HEK293T (cell line): Measurements from ENCODE around the gene DUSP3.

Experiments
- CTCF ChIA-PET: fragments of 350-600 bp; formaldehyde crosslinking; extraction: SDS; loops from one replicate; lab custom pipeline; 2021; ENCODE audit warnings: antibody characterized with exemption, inconsistent platforms; lab: Yijun Ruan, JAX
- POLR2A ChIA-PET: fragments of 350-600 bp; formaldehyde crosslinking; extraction: SDS; loops from one replicate; lab custom pipeline; 2020; ENCODE audit warnings: antibody characterized with exemption, inconsistent platforms; lab: Yijun Ruan, JAX
- DNase-seq: peaks from one replicate; pipeline ENCODE4 v3.0.0; 2012; ENCODE audit warnings: mixed read lengths; ENCODE audit errors: extremely low spot score
- ARNT ChIP-seq: fragments of 450-650 bp; IDR thresholded peaks from 2 replicates; pipeline ENCODE4 v1.6.1; 2017; ENCODE audit warnings: mild to moderate bottlenecking
- BHLHE40 ChIP-seq: fragments of 450-650 bp; IDR thresholded peaks from 2 replicates; pipeline ENCODE4 v1.6.1; 2016; ENCODE audit warnings: mild to moderate bottlenecking, moderate library complexity, borderline replicate concordance
- CTBP1 ChIP-seq: fragments of 450-650 bp; IDR thresholded peaks from 2 replicates; pipeline ENCODE4 v1.6.1; 2016; ENCODE audit warnings: borderline replicate concordance
- ELF4 ChIP-seq: fragments of 450-650 bp; IDR thresholded peaks from 2 replicates; pipeline ENCODE4 v1.6.1; 2017; ENCODE audit warnings: antibody characterized with exemption
- FOXA1 ChIP-seq: fragments of 450-650 bp; IDR thresholded peaks from 2 replicates; pipeline ENCODE4 v1.6.1; 2016; ENCODE audit warnings: mild to moderate bottlenecking
- FOXK2 ChIP-seq: fragments of 450-650 bp; IDR thresholded peaks from 2 replicates; pipeline ENCODE4 v1.6.1; 2016; ENCODE audit warnings: mild to moderate bottlenecking
- FOXM1 ChIP-seq: fragments of 450-650 bp; IDR thresholded peaks from 2 replicates; pipeline ENCODE4 v1.6.1; 2017; ENCODE audit warnings: mild to moderate bottlenecking, borderline replicate concordance
- HDGF ChIP-seq: fragments of 450-650 bp; IDR thresholded peaks from 2 replicates; pipeline ENCODE4 v1.6.1; 2017; ENCODE audit warnings: antibody characterized with exemption, borderline replicate concordance
- L3MBTL2 ChIP-seq: fragments of 450-650 bp; conservative IDR thresholded peaks from 2 replicates; pipeline ENCODE4 v1.6.1; 2016; ENCODE audit warnings: mild to moderate bottlenecking
- LEF1 ChIP-seq: fragments of 450-650 bp; IDR thresholded peaks from 2 replicates; pipeline ENCODE4 v1.6.1; 2017; ENCODE audit warnings: mild to moderate bottlenecking, borderline replicate concordance
- NFRKB ChIP-seq: fragments of 450-650 bp; IDR thresholded peaks from 2 replicates; pipeline ENCODE4 v1.6.1; 2016; ENCODE audit warnings: mild to moderate bottlenecking, moderate library complexity
- SP1 ChIP-seq: fragments of 450-650 bp; IDR thresholded peaks from 2 replicates; pipeline ENCODE4 v1.6.1; 2017
- SUZ12 ChIP-seq: fragments of 450-650 bp; IDR thresholded peaks from 2 replicates; pipeline ENCODE4 v1.6.1; 2016; ENCODE audit warnings: mild to moderate bottlenecking
- TARDBP ChIP-seq: fragments of 450-650 bp; IDR thresholded peaks from 2 replicates; pipeline ENCODE4 v1.6.1; 2016
- ZNF384 ChIP-seq: fragments of 450-650 bp; IDR thresholded peaks from 2 replicates; pipeline ENCODE4 v1.6.1; 2016
- TF ChIP-seq, protein P1 (sequence below): fragments of 450-650 bp; IDR thresholded peaks from 2 replicates; pipeline ENCODE4 v1.6.1; 2016

DUSP3 gene

DNA sequence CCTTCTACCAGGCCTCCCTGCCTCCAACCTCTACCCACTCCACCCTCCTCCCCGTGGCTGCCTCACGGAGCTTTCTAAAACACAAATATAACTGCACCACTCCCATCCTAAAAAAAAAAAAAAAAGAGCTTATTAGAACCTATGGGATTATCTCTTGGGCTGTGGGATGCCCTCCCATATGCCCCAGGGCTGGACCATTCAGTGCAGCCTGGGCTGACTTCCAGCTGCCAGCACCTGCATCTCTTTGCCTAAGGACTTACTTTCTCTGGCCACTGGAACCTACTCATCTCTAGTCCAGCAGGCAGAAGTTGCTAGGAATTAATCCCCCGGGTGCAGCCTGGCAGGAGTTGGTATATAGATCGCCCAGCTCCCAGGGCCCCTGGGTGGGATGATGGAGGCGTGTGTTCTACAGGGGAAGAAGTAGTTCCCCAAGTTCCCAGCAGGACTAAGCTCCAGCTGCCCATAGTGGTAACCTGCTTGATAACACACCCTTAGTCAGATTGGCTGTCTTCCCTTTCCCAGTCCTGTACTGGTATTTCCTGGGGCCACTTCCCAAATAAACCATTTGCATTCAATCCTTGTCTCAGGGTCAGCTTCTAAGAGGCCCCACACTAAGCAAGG lies 43.9 kb upstream of the DUSP3 start:
- no peak for TF ChIP-seq ARNT
- TF ChIP-seq SUZ12, result no peak
- TF ChIP-seq FOXA1, result no peak
- TF ChIP-seq FOXK2, result no peak
- no peak for TF ChIP-seq ZNF384
- no peak for TF ChIP-seq CTBP1
- TF ChIP-seq BHLHE40, result no peak
- no peak for TF ChIP-seq HDGF
- TF ChIP-seq LEF1, result no peak
- TF ChIP-seq ELF4, result no peak
- TF ChIP-seq, protein P1, sequence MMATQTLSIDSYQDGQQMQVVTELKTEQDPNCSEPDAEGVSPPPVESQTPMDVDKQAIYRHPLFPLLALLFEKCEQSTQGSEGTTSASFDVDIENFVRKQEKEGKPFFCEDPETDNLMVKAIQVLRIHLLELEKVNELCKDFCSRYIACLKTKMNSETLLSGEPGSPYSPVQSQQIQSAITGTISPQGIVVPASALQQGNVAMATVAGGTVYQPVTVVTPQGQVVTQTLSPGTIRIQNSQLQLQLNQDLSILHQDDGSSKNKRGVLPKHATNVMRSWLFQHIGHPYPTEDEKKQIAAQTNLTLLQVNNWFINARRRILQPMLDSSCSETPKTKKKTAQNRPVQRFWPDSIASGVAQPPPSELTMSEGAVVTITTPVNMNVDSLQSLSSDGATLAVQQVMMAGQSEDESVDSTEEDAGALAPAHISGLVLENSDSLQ, result no peak
- CTCF ChIA-PET, result no interaction called here
- no peak for DNase-seq
- POLR2A ChIA-PET, result no interaction called here

DNA sequence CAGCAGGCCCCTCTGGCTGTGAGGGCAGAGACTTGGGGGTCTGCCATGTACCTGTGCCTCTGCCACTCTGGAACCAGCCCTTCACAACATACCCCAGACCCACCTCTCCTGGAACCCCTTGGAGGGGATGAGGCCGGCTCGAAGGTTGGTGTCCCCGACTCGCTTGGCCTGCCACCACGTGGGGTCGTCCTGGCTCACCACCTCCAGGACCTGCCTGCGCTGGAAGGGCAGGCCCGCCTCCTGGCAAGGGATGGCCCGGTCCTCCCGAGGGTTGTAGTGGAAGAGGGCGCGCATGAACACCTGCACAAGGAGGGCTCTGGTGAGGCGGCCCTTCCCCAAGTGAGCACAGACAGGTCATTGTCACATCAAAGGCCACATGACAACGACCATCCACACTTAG lies 42.0 kb upstream of the DUSP3 start:
- TF ChIP-seq FOXA1 (no peak), FOXM1 (no peak), L3MBTL2 (no peak), ARNT (no peak)
- TF ChIP-seq, protein P1, result no peak
- no peak for DNase-seq
- ChIA-PET CTCF (no interaction called here), POLR2A (no interaction called here)

DNA sequence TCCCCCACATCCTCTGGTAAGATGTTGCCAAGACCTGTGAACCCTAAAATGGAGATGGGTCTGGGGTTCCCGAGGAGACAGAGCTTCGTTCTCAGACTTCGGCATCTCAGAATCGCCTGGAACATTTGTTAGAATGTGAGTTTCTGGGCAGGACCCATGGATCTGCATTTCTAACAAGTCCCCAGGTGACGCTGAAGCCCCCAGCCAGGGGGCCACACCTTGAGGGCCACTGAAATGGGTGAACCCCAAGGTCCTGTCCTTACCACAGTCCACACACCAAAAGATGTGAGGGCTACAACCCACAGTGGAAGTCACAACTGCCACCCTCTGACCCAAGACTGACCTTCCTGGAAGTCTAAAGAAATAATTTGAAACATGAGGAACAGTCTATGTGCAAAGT lies 40.2 kb upstream of the DUSP3 start:
- CTCF ChIA-PET, result no interaction called here
- POLR2A ChIA-PET, result interaction anchor here (2.3 kb wide), 1 partner anchor 12 kb away, joined by 9 read pairs; no protein-coding TSS in a partner anchor
- DNase-seq, result no peak
- TF ChIP-seq SP1 (no peak), FOXA1 (no peak), LEF1 (no peak), TARDBP (no peak), FOXK2 (no peak), FOXM1 (no peak), L3MBTL2 (no peak), BHLHE40 (no peak), SUZ12 (no peak)
- TF ChIP-seq, protein P1, result no peak

DNA sequence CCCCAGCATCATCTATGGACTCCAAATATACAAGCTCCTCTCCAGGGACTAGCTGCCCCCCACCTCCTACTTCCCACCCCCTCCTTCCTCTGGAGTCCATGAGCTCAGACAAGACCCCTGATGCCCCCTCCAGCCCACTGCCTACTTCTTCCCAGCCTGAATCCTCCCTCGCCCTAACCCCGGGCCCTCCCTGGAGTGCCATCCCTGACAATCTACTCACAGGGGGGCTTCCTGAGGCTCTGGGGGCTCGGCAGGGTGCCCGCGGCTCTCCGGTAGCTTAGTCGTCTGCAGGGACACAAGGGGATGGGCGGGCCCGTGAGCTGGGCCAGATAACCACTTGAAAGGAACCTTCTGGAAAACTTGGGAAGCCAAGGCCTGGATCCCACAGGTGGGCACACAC lies 39.0 kb upstream of the DUSP3 start:
- DNase-seq, result no peak
- ChIA-PET POLR2A (interaction anchor here (2.2 to 2.3 kb wide), 2 partner anchors 9 to 13 kb away, joined by 6 to 9 read pairs; no protein-coding TSS in a partner anchor), CTCF (no interaction called here)
- TF ChIP-seq CTBP1 (no peak), FOXK2 (no peak), HDGF (no peak), SP1 (no peak), ELF4 (no peak), BHLHE40 (no peak), FOXM1 (no peak), TARDBP (no peak), LEF1 (no peak)

DNA sequence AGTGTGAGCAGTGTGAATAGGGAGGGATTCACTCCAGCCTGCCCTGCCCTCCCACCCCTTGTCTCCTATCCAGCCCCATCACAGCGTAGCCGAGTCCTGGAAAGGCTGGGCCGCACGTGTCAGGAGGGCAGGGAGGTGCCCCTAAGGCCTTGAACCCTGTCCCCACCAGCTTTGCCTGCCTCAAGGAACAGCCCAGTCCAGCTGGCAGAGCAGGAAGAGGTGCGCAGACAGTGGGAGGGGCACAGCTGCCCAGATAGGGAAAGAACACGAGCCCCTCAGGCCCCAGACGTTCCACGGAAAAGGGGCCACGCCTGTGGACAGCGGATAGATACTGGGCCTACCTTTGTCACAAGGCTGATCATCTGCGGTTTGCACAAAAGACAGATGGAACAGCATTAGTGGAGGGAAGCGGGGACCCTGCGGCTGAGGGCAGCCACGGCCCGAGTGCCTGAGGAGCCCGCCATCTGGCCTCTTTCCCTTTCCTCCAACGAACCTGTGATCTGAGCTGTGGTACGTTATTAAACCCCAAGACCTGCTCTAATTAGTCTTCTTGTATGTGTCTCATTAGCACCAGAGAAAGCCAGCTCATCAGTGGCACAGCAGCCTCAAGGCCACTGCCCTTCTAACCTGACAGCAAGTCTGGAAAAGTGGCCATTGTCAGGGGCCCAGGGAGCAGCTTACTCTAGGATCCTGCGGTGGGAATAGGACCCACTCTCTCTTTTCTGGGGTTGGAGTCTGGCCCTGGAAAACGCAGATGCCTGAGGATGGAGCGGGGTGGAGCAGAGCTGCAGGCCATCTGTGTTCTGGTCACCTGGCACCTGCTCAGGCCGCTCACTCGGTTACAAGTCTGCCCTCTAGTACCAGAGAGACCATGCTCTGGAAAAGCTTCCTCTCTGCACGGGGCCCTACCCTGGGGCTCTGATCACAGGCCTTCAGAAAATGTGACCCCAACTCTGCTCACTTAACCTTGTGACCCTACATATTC lies 37.9 kb upstream of the DUSP3 start:
- CTCF ChIA-PET, result interaction anchor here (0.6 kb wide), 1 partner anchor 256 kb away, joined by 5 read pairs; no protein-coding TSS in a partner anchor
- no peak for TF ChIP-seq ZNF384
- TF ChIP-seq SP1, result no peak
- TF ChIP-seq, protein P1, result no peak
- no peak for DNase-seq
- POLR2A ChIA-PET, result interaction anchor here (2.2 kb wide), 1 partner anchor 10 kb away, joined by 6 read pairs; no protein-coding TSS in a partner anchor

DNA sequence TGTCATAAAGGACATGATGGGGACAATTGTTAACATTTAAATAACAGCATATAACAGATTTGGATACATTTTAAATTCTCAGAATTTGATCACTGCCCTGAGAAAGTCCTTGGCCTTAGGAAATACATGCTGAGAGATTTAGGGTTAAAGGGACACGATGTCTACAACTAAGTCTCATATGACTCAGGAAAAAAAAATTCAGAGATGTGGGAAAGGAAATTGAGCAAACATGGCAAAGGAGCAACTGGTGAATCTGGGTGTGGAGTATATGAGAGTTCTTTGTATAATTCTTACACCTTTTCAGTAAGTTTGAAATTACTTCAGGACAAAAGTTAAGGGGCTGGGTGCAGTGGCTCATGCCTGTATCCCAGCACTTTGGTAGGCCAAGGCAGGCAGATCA lies 35.9 kb upstream of the DUSP3 start:
- TF ChIP-seq SP1, result no peak
- no peak for TF ChIP-seq ARNT
- TF ChIP-seq, protein P1, result no peak
- no peak for TF ChIP-seq ZNF384
- TF ChIP-seq LEF1, result no peak
- no peak for TF ChIP-seq NFRKB
- no peak for TF ChIP-seq FOXK2
- no peak for TF ChIP-seq TARDBP
- no peak for TF ChIP-seq CTBP1
- DNase-seq, result no peak
- POLR2A ChIA-PET, result no interaction called here
- CTCF ChIA-PET, result interaction anchor here (1.0 to 1.6 kb wide), 2 partner anchors 25 to 31 kb away, joined by 3 to 5 read pairs; no protein-coding TSS in a partner anchor
